Tibial nerve (tissue), 4 donors: ENCODE data around the gene CACNA1G.

ENCODE experiments used
- CTCF ChIP-seq, 5 experiments: fragments of 200-600 bp in 3 of 5; fragments of 450-650 bp in 2 of 5; sonication (generic) in 3 of 5; IDR thresholded peaks; one replicate each; pipeline ENCODE4 v1.5.1; 2016 to 2019; ENCODE audit warnings: antibody characterized with exemption in 5 of 5, mild to moderate bottlenecking in 3 of 5, moderate library complexity in 2 of 5
- EP300 ChIP-seq, 2 donors: sonication (generic); formaldehyde crosslinking; IDR thresholded peaks; one replicate each; pipeline ENCODE4 v1.6.1; 2017; ENCODE audit warnings: antibody characterized with exemption in 2 of 2, mild to moderate bottlenecking in 1 of 2
- POLR2A ChIP-seq, 2 donors: fragments of 450-650 bp; IDR thresholded peaks; one replicate each; pipeline ENCODE4 v1.6.1; 2017; ENCODE audit warnings: antibody characterized with exemption in 2 of 2, mild to moderate bottlenecking in 2 of 2, moderate library complexity in 2 of 2

GRCh38 chr17:50568659-50569058 lies 8.1 kb downstream of the CACNA1G start:
- no peak for TF ChIP-seq CTCF (IDR thresholded peaks at IDR 0.05)
- TF ChIP-seq POLR2A (IDR thresholded peaks at IDR 0.05): no peak
- no peak for TF ChIP-seq EP300 (IDR thresholded peaks at IDR 0.05)
